Measurements from ENCODE around the gene F5.

The F5 gene

DNA sequence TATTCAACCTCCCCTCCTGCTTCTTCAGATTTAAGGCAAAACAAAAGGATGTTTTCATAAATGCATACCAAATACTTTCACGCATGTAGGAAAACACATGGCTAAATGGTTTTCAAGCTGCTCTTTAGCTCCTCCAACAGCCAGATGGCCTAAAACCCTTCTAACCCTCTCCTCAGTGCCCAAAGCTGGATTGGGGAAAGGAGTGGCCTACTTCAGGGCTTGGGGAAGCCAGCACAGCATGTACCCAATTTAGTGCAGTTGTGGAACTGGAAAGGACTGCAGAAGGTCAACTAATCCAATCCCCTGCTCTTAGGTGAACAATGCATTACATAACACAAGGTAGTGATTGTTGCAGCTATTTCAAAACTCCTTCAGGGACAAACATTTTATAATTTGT, 9.3 kb downstream of the F5 start:
- TF ChIP-seq, protein P1, sequence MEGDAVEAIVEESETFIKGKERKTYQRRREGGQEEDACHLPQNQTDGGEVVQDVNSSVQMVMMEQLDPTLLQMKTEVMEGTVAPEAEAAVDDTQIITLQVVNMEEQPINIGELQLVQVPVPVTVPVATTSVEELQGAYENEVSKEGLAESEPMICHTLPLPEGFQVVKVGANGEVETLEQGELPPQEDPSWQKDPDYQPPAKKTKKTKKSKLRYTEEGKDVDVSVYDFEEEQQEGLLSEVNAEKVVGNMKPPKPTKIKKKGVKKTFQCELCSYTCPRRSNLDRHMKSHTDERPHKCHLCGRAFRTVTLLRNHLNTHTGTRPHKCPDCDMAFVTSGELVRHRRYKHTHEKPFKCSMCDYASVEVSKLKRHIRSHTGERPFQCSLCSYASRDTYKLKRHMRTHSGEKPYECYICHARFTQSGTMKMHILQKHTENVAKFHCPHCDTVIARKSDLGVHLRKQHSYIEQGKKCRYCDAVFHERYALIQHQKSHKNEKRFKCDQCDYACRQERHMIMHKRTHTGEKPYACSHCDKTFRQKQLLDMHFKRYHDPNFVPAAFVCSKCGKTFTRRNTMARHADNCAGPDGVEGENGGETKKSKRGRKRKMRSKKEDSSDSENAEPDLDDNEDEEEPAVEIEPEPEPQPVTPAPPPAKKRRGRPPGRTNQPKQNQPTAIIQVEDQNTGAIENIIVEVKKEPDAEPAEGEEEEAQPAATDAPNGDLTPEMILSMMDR (IDR thresholded peaks at IDR 0.05; ENCODE audit: low read depth, low read length, missing control alignments) = no peak
- no peak for DNase-seq (ENCODE audit: low read depth)
- no peak overlapping the region for H3K4me3 ChIP-seq (ENCODE audit: low read depth, low read length)

DNA sequence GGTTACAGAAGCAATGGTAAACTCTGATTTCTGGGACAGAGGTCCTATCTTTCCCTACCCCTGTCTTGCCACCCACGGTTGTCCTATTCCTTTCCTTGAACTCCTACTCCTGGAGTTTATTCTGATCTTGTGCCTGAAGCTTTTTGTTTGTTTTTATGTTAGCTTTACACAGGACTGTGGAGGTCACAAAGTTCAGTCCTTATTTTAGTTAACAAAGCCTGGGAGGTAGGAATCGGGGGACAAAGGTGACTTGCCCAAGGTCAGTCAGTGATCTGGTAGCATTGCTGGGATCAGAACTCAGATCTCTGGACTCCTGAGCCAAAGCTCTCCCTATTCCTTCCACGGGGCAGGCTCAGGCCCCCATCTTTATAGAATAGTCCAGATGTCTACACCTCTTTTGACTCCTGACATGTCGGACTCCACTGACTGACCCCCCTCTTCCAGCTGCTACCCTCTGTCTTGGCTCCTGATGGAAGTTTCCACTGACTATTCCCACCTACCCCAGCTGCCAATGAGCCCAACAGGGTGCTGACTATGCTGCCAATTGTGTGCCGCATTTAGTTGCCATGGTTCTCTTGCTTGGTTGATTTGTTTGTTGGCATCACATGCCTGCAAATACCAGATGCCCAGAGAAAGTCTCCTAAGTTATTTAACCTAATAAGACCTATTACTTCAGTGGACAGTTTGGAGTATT, 9.9 kb downstream of the F5 start:
- no peak overlapping the region for H3K4me3 ChIP-seq (ENCODE audit: low read depth, low read length)
- TF ChIP-seq, protein P1 (IDR thresholded peaks at IDR 0.05; ENCODE audit: low read depth, low read length, missing control alignments) = no peak
- DNase-seq (ENCODE audit: low read depth) = no peak

DNA sequence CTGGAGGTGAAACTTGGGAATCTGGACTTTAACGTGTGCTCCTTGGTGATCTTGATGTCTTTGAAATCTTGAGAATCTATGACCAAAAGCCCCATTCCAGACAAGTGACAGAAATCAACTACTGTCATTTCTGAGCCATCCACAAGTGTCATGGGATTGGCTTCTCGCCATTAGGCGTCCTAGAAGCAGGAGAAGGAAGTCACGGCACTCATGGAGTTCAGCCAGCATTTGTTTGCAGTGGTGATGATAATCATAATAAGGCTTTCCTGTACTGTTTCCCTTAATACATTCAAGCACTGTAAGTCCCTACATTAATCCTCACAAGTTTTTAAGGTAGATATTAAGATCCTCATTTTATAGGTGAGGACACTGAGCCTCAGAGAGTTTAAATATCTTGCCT, 11.9 kb downstream of the F5 start:
- no peak for DNase-seq (ENCODE audit: low read depth)
- TF ChIP-seq, protein P1 (IDR thresholded peaks at IDR 0.05; ENCODE audit: low read depth, low read length, missing control alignments) = no peak
- no peak overlapping the region for H3K4me3 ChIP-seq (ENCODE audit: low read depth, low read length)

DNA sequence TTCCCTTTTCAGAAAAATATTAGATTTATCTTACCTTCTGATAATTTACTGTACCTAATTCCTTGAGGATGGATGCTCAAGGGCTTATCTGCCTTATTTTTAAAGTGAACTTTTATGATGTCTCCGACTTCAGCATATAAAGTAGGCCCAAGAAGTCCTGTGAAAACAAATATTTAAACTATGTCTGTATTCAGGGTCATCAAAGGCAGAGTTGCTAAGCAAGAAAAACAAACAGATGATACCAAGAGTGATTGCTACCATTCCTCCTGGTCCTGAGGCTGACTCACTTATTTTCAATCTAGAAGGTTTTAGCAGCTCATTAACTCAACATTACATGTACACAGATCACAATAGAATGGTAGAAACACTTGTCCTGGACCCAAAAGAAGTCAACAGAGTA, 14.1 kb downstream of the F5 start:
- TF ChIP-seq, protein P1 (IDR thresholded peaks at IDR 0.05; ENCODE audit: low read depth, low read length, missing control alignments) = no peak
- H3K4me3 ChIP-seq (ENCODE audit: low read depth, low read length) = no peak overlapping the region
- DNase-seq (ENCODE audit: low read depth) = no peak

DNA sequence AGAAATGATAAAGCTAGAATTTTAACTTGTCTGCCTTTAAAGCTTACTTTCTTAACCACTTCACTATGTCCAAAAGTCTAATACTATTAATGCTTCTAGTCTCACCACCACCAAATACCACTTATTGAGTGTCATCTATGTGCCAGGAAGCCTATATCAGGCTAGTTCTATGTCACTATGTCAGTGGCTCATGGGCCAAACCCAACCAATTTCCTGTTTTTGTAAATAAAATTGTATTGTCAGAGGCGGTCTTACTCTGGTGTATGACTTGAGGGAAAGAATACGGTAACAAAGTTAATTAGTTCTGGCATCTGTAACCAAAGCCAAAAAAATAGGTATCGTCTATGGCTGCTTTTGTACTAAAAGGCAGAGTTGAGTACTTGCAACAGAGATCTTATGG, 14.8 kb downstream of the F5 start:
- no peak overlapping the region for H3K4me3 ChIP-seq (ENCODE audit: low read depth, low read length)
- no peak for DNase-seq (ENCODE audit: low read depth)
- TF ChIP-seq, protein P1 (IDR thresholded peaks at IDR 0.05; ENCODE audit: low read depth, low read length, missing control alignments) = no peak

DNA sequence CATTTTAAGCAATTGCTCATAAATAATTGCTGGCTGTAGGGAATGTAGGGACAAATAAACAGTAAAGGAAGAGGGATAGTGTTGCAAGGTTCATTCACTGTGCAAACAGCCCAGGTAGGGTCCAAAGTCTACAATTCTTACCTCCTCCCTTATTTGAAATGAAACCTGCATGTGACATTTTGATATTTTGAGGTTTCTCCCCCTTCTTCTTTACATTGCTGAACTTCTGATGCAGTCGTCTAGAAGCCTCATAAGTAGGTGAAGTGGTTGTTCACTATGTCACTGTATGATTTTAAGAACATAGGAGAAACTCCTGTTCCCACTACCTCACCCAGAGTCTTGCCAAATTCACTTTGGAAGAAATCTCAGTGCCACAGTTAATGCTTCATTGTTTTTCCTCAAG, 16.1 kb downstream of the F5 start:
- H3K4me3 ChIP-seq (ENCODE audit: low read depth, low read length) = no peak overlapping the region
- DNase-seq (ENCODE audit: low read depth) = no peak

More for the DNA sequence above, 16.1 kb downstream of the F5 start:
- TF ChIP-seq, protein P1 (IDR thresholded peaks at IDR 0.05; ENCODE audit: low read depth, low read length, missing control alignments) = no peak

Measured in GM12864 (cell line).